Glomerular endothelial cell (primary cell): ENCODE data around the gene TMEM30B. TPM values are rescaled to one million over a fixed set of nuclear protein-coding genes. Genes with fewer than 3 reads are reported as not detected.
"Not testable (repeated sequence)": the region's sequence is repeated elsewhere in the genome, so short reads cannot be mapped to it uniquely, and the experiment has no call there.

Source experiments
- DNase-seq: peaks from one replicate; pipeline ENCODE4 v3.0.0-alpha.2; 2011; ENCODE audit warnings: low read depth, low spot score; ENCODE audit errors: extremely low read depth
- total RNA-seq: library from RNA; depleted of rRNA; stranded (reverse); fragments of >200 nt; gene quantifications from 2 replicates; pipeline ENCODE4 v1.2.3, GENCODE V29; 2015

TMEM30B gene
- 0.12 and 0.34 TPM in 2 replicates for total RNA-seq

GRCh38 chr14:61281186-61281947, at the start of gene TMEM30B:
Gene TMEM30B (minus strand): TSS chr14:61281338. CDS start chr14:61281147, 191 bp downstream.
- DNase-seq, result no peak

GRCh38 chr14:61330511-61330910, 49.4 kb upstream of the TMEM30B start:
- no peak for DNase-seq

- no peak for DNase-seq
Measured at GRCh38 chr14:61329478-61330051, 48.4 kb upstream of the TMEM30B start.

GRCh38 chr14:61328626-61329262, 47.6 kb upstream of the TMEM30B start:
- no peak for DNase-seq

- DNase-seq, result peak; percentile 84
Measured at GRCh38 chr14:61326847-61327246, 45.7 kb upstream of the TMEM30B start.

- no peak for DNase-seq
Measured at GRCh38 chr14:61326146-61326545, 45.0 kb upstream of the TMEM30B start.

- DNase-seq, result no peak
Measured at GRCh38 chr14:61325166-61325565, 44.0 kb upstream of the TMEM30B start.

GRCh38 chr14:61323970-61324369, 42.8 kb upstream of the TMEM30B start:
- no peak for DNase-seq

- DNase-seq, result no peak
Measured at GRCh38 chr14:61322799-61323290, 41.7 kb upstream of the TMEM30B start.

GRCh38 chr14:61322011-61322798, 41.1 kb upstream of the TMEM30B start:
- DNase-seq, result no peak

GRCh38 chr14:61321385-61322010, 40.4 kb upstream of the TMEM30B start, which contains the start of gene PRKCH:
Gene PRKCH (plus strand): TSS chr14:61321579. CDS start chr14:61322102, 523 bp downstream.
- DNase-seq, result no peak

- no peak for DNase-seq
Measured at GRCh38 chr14:61320806-61321384, 39.8 kb upstream of the TMEM30B start.

GRCh38 chr14:61320170-61320569, 39.0 kb upstream of the TMEM30B start:
- DNase-seq, result not testable (repeated sequence)

GRCh38 chr14:61319706-61320105, 38.6 kb upstream of the TMEM30B start:
- DNase-seq, result no peak

- DNase-seq, result no peak
Measured at GRCh38 chr14:61319086-61319485, 37.9 kb upstream of the TMEM30B start.

- DNase-seq, result no peak
Measured at GRCh38 chr14:61315313-61315712, 34.2 kb upstream of the TMEM30B start.

- DNase-seq, result not testable (repeated sequence)
Measured at GRCh38 chr14:61308701-61309100, 27.6 kb upstream of the TMEM30B start.

GRCh38 chr14:61308198-61308597, 27.1 kb upstream of the TMEM30B start:
- peak; percentile 91 for DNase-seq

- no peak for DNase-seq
Measured at GRCh38 chr14:61304688-61305087, 23.6 kb upstream of the TMEM30B start.

GRCh38 chr14:61300754-61301153, 19.6 kb upstream of the TMEM30B start:
- DNase-seq, result no peak
